ENCODE results near the gene VSTM4.

Gene VSTM4, protein sequence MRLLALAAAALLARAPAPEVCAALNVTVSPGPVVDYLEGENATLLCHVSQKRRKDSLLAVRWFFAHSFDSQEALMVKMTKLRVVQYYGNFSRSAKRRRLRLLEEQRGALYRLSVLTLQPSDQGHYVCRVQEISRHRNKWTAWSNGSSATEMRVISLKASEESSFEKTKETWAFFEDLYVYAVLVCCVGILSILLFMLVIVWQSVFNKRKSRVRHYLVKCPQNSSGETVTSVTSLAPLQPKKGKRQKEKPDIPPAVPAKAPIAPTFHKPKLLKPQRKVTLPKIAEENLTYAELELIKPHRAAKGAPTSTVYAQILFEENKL

DNA sequence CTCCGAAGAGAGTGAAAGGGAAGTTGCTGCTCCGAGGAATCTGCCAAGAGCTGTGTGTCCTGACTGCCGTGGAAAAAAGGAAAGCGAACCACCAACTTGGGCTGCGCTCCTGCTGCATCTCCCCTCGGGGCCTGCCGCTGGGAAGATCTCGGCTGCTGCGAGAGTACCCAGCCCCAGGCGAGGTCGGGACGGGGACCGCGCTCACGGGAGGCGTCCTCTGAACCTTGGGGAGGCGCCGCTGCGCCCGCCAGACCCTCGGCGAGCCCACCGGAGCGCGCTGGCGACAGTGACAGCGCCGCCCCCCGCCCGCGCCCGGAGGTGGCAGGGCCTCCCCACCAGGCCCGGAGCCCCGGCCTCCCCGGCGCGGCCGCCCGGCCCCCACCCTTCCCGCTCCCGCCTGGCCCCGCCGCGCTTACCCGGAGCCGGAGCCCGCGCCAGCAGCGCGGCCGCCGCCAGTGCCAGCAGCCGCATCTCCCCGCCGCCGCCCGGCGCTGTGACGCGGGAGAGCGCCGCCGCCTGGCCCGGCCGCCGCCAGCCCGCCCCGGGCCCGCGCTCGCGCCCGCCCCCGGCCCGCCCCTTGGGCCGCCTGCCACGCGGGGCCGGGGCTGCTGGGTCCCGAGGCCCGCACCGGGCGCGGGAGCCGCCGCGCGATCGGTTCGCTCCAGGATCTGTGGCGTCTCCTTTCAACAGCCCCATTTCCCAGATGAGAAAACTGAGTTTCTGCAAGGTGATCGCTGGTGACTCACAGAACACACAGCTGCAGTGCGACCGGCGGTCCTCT lies at the start of gene VSTM4:
Gene VSTM4 (minus strand): TSS at position 508 of the 781 bp plus-strand sequence. CDS start 37 bp downstream, at position 471.
- FAIRE-seq, result no peak

DNA sequence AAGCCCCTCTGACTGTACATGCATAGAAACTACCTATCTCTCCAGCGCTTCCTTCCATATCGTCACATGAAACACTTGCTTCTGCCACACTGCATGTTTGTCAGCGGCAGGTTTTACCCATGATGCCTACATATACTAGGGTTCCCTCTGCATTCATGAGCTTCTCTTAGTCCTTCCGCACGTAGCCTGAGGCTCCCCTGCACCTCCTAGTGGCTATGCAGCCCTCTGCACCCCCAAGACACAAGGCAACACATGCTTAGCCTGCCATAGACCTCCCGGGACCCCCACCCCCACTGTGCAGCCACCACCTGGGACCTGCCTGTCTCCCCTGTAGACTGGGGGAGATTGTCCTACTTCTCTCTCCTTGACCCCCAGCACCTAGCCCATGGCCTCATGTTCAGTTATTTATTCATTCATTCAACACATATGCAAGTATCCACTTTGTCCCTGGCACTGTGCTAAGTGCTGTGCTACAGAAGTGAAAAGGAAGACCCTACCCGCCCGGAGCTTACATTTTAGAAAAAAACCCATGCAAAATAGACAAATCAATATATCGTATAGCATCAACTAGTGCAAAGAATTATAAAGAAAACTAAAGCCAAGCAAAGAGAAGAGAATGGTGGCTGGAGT lies 49.4 kb upstream of the VSTM4 start:
- FAIRE-seq, result no peak

DNA sequence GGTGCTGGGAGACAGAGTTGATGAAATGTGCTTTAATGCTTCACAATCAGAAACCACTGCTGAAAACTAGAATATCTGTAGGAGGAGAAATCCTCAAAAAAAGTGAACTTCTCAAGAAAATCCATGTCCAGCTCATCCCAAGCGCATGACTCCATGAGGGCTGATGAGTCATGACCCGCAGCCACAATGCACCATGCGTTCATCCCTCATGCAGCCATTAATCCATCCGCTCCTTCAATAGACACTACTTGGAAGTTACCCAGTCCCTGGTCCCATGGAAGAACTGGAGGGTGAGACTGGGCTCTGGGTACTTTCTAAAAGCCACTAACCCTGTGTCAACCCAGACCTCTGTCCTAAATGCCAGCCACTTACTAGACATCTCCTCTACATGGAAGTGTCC lies 48.4 kb upstream of the VSTM4 start:
- FAIRE-seq, result no peak

DNA sequence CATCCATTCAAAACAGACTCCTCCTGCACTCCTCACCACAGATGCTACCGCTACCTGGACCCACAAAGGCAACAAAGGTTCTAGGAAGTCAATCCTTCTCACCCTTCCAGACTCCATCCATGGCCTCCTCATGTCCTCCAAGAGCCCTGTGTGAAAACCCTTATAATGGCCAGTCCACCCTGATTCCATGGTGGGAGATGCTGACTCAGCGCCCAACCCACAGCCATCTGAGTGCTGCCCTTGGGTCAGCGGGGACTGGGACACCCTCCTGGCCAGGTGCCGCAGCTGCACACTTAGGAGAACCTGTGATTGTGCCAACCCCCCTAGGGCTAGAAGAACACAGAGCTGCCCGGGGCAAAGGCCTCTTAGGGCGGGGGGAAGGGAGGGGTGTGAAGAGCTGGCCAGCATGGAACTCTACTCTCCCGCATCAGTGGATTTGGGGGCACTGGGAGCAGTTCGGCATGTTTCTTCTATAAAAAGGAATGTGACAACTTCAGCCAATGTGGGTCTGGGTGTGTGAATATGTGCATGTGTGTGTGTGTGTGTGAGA lies 47.5 kb upstream of the VSTM4 start:
- no peak for FAIRE-seq

DNA sequence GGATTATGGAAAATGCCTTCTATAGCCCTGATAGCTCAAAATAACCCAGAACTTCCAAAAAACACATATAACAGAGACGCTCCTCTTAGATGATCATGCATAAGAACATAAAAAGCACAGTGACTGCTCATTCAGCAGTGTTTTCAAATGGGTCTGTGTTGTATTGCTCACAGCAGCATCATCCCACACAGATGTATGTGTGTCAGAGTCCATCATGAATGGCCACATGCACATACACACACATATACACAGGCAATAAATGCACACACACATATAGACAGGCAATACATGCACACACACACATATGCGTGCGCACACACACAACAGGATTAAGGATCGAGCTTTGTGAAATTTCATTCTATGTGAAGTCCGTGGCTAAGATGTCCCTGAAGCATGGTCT lies 46.7 kb upstream of the VSTM4 start:
- no peak for FAIRE-seq

DNA sequence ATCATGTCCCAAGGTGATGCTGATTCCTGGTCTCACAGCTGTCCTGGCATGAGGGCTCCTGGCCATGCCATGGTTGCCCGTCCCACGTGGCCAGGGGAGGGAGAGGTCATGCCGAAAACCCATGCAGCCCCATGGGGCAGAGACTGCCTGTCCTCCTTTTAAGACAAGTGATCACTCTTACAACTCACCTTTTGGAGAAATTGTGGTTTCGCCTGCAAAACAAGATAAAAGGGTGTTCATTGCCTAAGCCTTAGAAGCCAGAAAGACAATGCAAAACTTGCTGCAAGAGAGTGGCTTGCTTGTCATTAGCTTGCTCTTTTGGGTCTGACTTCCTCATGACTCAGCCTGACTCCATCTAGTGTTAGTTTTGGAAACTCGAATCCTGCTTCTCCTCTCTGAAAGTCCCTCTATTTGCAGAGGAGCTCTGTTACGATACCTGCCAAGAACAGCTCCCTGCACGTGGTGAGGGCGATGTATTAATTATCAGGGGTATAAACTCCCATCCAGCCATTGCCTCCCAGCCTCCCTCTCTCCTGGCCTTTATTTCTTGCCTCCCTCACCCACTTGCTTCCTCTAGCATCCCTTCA lies 46.2 kb upstream of the VSTM4 start:
- FAIRE-seq, result no peak

DNA sequence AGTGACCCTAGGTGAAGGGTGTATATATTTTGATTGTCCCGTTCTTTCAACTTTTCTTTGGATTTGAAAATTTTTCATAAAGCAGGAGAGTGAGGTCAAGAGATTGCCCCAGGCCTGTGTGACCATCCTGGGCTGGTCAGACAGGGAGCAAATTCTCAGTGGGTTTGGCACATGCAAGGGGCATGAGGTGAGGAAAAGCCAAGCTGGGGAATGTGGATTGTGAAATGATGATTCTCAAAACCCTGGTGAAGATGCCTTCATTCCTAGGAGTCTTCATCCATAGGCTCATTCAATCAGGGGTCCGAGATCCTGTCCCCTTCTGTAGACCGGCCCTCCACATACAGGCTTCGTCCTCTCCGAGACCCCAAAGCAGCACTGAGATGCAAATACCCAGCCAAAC lies 45.5 kb upstream of the VSTM4 start:
- no peak for FAIRE-seq

DNA sequence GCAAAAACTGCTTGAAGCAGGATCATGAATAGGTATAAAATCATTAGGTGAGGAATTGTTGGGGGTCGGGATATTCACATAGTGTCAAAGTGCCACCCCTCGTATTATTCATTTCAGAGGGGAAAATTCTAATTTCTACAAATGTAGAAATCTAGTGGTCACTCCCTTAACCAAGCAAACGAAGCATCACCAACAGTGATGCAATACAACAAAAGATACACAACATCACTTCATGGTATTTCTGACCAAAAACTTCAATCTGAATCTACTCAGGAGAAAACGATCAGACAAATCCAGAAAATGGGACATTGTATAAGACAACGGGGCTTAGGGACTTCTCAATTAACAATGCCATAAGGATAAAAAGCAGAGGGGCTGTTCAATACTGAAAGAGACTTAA lies 44.8 kb upstream of the VSTM4 start:
- FAIRE-seq, result no peak

DNA sequence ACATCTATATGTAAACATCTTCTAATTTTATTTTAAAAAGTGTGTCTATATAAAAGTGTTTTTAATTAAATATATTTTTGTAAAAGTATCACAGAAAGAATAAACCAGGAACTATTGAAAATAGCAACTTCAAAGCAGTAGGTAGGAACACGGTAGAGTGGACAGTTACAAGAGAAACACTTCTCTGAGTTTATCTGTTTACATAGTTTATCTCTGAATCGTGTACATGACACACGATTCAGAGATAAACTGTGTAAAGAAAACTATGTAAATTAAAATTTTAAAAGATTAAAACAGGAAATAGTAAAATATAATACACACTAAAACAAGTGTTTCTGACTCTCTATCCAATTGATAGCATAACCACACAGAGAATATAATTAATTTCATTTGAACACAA lies 43.6 kb upstream of the VSTM4 start:
- FAIRE-seq, result no peak

DNA sequence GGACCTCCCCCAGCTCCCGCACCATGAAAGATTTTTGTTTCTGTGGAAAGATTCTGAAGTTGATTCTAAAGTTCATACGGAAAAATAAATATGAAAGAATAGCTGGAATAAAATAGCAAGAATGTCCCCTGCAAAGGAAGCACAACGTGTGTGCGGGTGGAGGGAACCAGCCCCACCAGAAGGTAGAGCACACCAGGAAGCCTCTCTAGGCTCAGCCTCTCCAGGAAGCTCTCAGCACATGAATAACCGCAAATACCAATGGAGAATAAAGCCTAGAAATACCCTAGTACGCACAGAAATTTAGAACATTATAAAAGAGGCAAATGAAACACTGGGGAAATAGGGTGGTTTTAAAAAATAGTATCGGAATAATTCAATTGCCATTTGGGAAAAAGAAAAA lies 43.1 kb upstream of the VSTM4 start:
- FAIRE-seq, result no peak

DNA sequence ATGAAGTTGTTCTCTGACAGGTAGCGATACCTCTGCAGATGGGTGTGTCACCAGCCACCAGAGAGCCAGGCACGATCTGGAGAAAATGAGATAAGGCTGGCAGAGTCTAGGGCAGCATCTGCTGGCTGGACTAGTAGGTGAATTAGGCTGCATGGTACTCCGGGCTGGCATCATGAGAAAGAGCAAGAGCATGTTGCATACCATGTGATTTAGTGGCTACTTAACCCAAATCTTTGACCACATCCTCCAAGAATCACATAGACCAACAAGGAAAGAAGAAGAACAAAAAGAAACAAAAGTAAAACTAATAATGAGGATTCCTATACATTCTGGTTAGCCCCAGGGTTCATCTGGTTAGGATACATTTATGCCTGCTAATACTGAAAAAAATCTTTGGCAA lies 41.9 kb upstream of the VSTM4 start:
- FAIRE-seq, result no peak

DNA sequence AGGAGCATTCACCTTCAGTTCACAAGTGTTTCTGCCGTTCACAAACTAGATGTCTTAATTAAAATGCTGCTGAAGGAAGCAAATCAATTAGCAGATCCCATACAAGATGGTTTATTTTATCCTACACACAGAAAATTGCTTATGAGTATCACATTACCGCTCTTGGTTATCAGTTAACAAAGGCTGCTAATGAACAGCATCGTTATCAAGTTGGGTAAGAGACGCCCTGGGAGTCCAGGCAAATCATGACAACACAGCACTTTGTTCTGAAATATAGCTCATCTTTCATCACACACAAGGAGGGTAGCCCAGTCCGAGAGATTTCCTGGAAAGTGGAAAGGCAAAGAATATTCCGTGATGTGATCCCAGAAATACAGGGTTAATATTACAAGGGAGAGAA lies 39.3 kb upstream of the VSTM4 start:
- no peak for FAIRE-seq

DNA sequence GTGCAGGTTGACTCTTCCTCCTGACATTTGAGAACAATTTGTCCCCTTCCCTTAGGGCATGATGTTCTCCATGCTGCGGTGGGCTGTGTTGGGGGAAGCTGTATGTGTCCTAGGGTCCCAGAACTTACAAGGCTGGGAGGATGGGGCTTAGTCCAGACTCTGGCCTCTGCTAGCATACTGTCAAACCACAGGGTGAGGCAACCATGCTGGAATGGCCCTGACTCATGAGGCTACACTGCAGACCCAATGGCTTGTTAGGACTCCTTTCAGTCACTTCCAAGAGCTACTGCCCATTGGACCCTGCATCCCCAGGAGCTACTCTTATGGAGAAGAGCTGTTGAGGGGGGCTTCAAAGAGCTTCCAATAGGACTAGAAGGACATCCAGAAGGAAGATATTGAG lies 38.6 kb upstream of the VSTM4 start:
- FAIRE-seq, result no peak

DNA sequence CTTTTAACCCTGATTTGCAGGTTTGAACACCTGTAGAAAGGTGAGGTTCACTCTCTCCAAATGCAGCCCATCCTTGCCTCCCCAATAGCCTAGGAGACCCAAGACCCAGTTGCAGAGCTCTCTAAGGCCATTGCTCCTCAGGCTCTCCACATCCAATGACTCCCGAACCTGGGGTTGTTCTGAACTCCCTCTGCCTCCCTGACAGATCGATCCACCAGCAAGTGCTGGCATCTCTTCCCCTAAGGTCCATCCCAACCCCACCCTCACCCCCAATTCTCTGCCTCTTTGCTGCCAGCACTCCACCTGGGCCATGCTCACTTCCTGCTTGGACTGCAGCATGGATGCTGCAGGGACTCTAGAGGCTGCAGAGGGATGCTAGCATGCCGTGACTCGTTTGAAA lies 37.8 kb upstream of the VSTM4 start:
- no peak for FAIRE-seq

DNA sequence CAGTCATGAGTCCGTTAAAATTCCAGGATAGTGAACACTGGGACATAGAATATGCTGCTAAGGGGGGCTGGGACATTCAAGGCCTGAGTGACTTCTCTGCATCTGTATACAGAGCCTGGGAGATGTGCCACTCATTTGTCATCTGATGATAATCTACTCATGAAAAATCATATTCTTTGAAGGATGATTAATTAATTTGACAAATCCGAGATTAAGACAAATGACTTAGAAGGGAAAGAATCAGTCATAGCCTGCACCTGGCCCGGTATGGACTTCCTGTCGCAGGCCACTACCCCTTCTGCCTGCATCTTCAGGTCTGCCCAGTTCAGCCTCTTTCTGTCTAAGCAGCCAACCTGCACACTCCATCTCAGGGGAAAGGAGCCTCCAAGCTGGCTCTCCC lies 37.3 kb upstream of the VSTM4 start:
- FAIRE-seq, result no peak

DNA sequence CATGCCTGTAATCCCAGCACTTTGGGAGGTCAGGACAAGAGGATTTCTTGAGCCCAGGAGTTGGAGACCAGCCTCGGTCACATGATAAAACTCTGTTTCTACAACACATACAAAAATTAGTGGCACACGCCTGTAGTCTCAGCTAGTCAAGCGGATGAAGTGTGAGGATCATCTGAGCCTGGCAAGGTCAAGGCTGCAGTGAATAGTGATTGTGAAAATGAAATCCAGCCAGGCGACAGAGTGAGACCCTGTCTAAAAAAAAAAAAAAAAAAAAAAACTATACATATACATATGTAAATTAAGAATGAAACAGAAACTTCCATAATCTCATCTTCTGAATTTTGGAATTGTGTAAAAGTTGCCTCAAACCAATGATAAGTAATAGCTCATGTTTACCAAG lies 36.7 kb upstream of the VSTM4 start:
- FAIRE-seq, result no peak

DNA sequence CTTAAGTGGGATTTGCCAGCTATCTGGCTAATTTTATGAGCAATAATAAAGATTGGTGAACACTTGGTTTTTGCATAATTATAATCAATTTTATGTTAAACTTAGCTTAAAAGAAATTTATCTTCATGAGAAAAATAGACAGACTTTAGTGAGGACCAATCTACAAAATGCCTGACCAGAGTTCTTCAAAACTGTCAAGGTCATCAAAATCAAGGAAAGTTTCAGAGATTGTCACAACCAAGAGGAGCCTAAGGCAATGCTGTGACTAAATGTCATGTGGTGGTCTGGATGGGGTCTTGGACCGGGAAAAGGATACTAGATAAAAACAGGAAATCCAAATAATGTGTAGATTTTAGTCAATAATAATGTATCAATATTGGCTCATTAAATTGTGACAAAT lies 36.2 kb upstream of the VSTM4 start:
- no peak for FAIRE-seq

DNA sequence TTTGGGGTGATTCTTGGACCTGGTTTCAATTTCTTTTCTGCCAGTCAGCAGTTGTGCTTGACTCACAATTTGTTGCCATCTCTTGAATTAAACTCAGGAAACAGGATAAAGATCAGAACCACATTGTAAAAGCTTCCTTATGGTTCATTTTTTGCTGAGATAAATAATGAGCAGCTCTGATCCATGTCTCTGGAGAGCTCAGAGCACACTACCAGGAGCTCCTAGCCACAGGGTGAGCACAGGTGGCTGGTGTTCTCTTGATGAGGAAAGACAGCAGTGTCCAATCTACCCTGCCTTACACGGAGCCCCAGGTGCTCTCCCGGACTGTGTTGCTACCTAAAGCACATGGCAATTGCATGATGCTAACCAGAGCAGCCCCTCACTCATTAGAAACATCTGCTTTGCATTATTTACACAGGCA lies 35.7 kb upstream of the VSTM4 start:
- no peak for FAIRE-seq

DNA sequence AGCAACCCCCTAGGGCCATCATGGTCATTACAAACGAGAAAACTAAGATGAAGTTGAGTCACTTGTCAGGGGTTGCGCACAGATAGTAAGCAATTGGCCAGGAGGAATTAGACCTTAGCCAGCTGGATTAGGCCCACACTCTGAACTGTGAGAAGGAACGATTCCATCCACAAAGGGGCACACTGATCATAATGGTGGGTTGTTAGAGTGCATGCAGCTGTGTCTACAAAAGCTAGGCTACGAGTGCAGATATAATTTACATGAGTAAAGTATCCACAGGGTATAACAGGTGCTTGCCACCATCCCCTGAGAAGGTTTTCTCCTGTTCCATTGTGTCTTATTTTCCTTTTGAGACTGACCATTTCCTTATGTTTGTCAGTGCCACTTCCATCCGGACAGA lies 35.1 kb upstream of the VSTM4 start:
- no peak for FAIRE-seq

DNA sequence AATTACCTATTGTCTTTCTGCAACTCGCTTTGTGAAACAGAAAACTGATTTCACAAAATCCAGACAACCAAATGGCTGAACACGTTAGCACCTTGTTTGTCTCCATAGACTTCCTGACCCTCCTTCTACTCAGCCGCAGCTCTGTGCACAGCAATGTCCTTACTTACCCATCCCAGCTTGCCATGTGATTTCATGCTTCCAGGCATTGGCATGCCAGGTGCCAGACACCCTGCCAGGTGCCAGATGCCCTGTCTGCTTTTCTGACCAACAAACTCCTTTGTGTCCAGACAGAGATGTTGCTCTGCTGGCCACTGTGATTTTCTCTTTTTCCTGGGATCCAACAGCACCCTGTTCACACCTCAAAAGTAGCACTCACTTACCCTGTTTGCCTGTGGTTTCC lies 34.6 kb upstream of the VSTM4 start:
- FAIRE-seq, result no peak

DNA sequence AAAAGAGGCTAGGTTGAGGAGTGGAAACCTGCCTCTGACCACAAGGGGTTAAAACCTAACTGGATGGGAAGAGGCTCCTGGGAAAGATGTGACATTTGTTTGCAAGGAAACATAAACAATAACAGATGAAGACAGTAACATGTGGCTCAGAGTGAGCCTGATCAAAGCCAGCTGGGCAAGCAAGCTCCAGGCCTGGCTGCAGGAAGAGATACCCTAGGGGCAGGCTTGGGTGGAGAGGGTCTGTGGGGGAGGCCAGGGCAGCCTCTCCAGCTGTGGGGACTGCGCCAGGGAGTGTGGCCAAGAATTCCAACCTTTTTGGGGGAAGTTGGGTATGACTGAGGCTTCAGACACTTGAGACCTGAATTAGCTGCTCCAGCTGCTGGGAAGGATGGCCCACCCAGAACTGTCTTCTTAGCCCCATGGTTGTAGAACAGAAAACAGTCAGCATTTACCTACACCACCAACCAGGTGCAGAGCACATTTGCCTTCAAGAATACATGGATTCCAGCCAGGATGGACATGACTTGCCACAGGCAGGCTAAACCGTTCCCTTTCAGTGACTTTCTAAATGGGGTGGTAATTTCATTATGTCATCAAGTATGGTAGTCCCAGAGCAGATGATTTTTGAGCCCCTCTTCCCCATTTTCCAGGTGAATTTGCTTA lies 28.9 kb upstream of the VSTM4 start:
- no peak for FAIRE-seq

DNA sequence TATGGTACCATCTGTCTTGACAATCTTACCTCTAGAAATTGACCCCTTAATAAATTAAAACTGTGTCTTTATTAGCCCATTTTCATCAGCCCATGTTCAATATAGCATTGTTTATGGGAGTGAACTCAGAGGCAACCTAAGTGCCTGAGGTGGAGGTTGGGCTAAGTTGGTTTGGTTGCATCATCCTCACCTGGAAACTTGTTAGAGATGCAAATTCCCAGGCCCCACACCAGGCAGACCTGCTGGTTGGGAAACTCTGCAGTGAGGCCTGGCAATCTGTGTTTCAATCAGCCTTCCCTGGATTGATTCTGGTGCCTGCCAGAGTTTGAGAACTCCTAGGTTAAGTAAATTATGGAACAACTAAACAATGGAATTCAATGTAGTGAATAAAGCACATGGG lies 27.9 kb upstream of the VSTM4 start:
- FAIRE-seq, result no peak
